Dedifferentiated amniotic fluid mesenchymal stem cell (primary cell): Measurements from ENCODE around the gene MANBA.
"Not testable (repeated sequence)": the region's sequence is repeated elsewhere in the genome, so short reads cannot be mapped to it uniquely, and the experiment has no call there.

Experiments used
- DNase-seq: peaks from one replicate; pipeline ENCODE4 v3.0.0-alpha.2; 2016; ENCODE audit errors: extremely low spot score

MANBA gene

GRCh38 chr4:102723511-102723910 lies 37.3 kb downstream of the MANBA start:
- no peak for DNase-seq

- DNase-seq = no peak
Observed at GRCh38 chr4:102722740-102723139, 38.0 kb downstream of the MANBA start.

GRCh38 chr4:102718833-102719575 lies 41.8 kb downstream of the MANBA start:
- DNase-seq = not testable (repeated sequence)

GRCh38 chr4:102717448-102718092 lies 43.2 kb downstream of the MANBA start:
- DNase-seq = no peak

- DNase-seq = no peak
Observed at GRCh38 chr4:102715057-102715456, 45.7 kb downstream of the MANBA start.

GRCh38 chr4:102713774-102714173 lies 47.0 kb downstream of the MANBA start:
- not testable (repeated sequence) for DNase-seq

GRCh38 chr4:102713096-102713495 lies 47.7 kb downstream of the MANBA start:
- peak; percentile 21 for DNase-seq

GRCh38 chr4:102710986-102711385 lies 49.8 kb downstream of the MANBA start:
- DNase-seq = no peak

- DNase-seq = not testable (repeated sequence)
Observed at GRCh38 chr4:102709060-102709459, 51.7 kb downstream of the MANBA start.

- no peak for DNase-seq
Observed at GRCh38 chr4:102707150-102707549, 53.6 kb downstream of the MANBA start.

- no peak for DNase-seq
Observed at GRCh38 chr4:102705391-102705935, 55.3 kb downstream of the MANBA start.

- DNase-seq = no peak
Observed at GRCh38 chr4:102696758-102697157, 64.0 kb downstream of the MANBA start.

GRCh38 chr4:102694791-102695190 lies 66.0 kb downstream of the MANBA start:
- no peak for DNase-seq

- DNase-seq = no peak
Observed at GRCh38 chr4:102693861-102694260, 66.9 kb downstream of the MANBA start.

- DNase-seq = no peak
Observed at GRCh38 chr4:102693262-102693850, 67.4 kb downstream of the MANBA start.

- no peak for DNase-seq
Observed at GRCh38 chr4:102692474-102692873, 68.3 kb downstream of the MANBA start.

- DNase-seq = no peak
Observed at GRCh38 chr4:102687982-102688433, 72.8 kb downstream of the MANBA start.

GRCh38 chr4:102687373-102687981 lies 73.3 kb downstream of the MANBA start:
- no peak for DNase-seq

GRCh38 chr4:102685768-102686167 lies 75.0 kb downstream of the MANBA start:
- DNase-seq = no peak

- no peak for DNase-seq
Observed at GRCh38 chr4:102684610-102685052, 76.1 kb downstream of the MANBA start.

GRCh38 chr4:102683881-102684609 lies 76.7 kb downstream of the MANBA start:
- DNase-seq = no peak
